Endothelial cell (in vitro differentiated cells): ENCODE results near the gene YKT6. TPM values are rescaled to one million over a fixed set of nuclear protein-coding genes. Genes with fewer than 3 reads are reported as not detected.

ENCODE experiments used
- DNase-seq: peaks from one replicate; pipeline ENCODE4 v3.0.0; 2021; ENCODE audit warnings: low spot score
- H3K27ac Mint-ChIP-seq: one replicate; pipeline ENCODE4 v1.8.0; 2021; ENCODE audit warnings: mixed read lengths, inconsistent platforms; ENCODE audit not compliant: unreplicated experiment
- H3K27me3 Mint-ChIP-seq: one replicate; pipeline ENCODE4 v1.8.0; 2021; ENCODE audit warnings: mild to moderate bottlenecking, moderate library complexity, mixed read lengths, inconsistent platforms; ENCODE audit not compliant: unreplicated experiment
- H3K36me3 Mint-ChIP-seq: one replicate; pipeline ENCODE4 v1.8.0; 2021; ENCODE audit warnings: mild to moderate bottlenecking, low read depth, mixed read lengths, inconsistent platforms; ENCODE audit not compliant: unreplicated experiment
- H3K4me1 Mint-ChIP-seq: one replicate; pipeline ENCODE4 v1.8.0; 2021; ENCODE audit warnings: mild to moderate bottlenecking, mixed read lengths, inconsistent platforms; ENCODE audit not compliant: unreplicated experiment
- H3K4me3 Mint-ChIP-seq: one replicate; pipeline ENCODE4 v1.8.0; 2021; ENCODE audit warnings: mild to moderate bottlenecking, mixed read lengths, inconsistent platforms; ENCODE audit not compliant: unreplicated experiment
- H3K9me3 Mint-ChIP-seq: one replicate; pipeline ENCODE4 v1.8.0; 2021; ENCODE audit warnings: mixed read lengths, inconsistent platforms; ENCODE audit not compliant: unreplicated experiment
- CTCF ChIP-seq: fragments of 200-600 bp; sonication (generic); IDR thresholded peaks from one replicate; pipeline ENCODE4 v1.5.0; 2021; ENCODE audit warnings: antibody characterized with exemption; ENCODE audit not compliant: unreplicated experiment
- total RNA-seq: library from RNA; stranded (reverse); fragmentation: NEBNext Ultra II Directional; extraction: Animal tissue kit (Norgen Biotek cat#: 25700); gene quantifications from one replicate; pipeline ENCODE4 v1.2.1, GENCODE V29; 2021; ENCODE audit not compliant: unreplicated experiment

Gene YKT6
- total RNA-seq, 1 donor from 2014 or later: 98.4 TPM

- TF ChIP-seq CTCF: no peak
- Mint-ChIP-seq H3K27me3 (peaks cover 3% of the 10 kb centered on the region), H3K36me3 (no peaks in the 10 kb centered on the region), H3K9me3 (no peaks in the 10 kb centered on the region), H3K4me3 (no peak overlapping the region), H3K4me1 (no peaks in the 10 kb centered on the region), H3K27ac (no peak overlapping the region)
- DNase-seq: no peak
Observed at GRCh38 chr7:44231088-44231487, 30.3 kb downstream of the YKT6 start.

GRCh38 chr7:44232396-44232795 lies 31.6 kb downstream of the YKT6 start:
- Mint-ChIP-seq H3K4me3 (no peak overlapping the region), H3K36me3 (no peaks in the 10 kb centered on the region), H3K9me3 (no peaks in the 10 kb centered on the region), H3K27ac (no peak overlapping the region), H3K4me1 (no peaks in the 10 kb centered on the region), H3K27me3 (peaks cover 2% of the 10 kb centered on the region)
- no peak for TF ChIP-seq CTCF
- DNase-seq: no peak

GRCh38 chr7:44232901-44233715 lies 32.3 kb downstream of the YKT6 start:
- no peak for DNase-seq
- TF ChIP-seq CTCF: no peak
- no peaks in the 10 kb centered on the region for H3K36me3 Mint-ChIP-seq
- no peaks in the 10 kb centered on the region for H3K4me1 Mint-ChIP-seq
- no peak overlapping the region for H3K27ac Mint-ChIP-seq
- peaks cover 2% of the 10 kb centered on the region for H3K27me3 Mint-ChIP-seq
- no peaks in the 10 kb centered on the region for H3K9me3 Mint-ChIP-seq
- H3K4me3 Mint-ChIP-seq: no peak overlapping the region

- peaks cover 4% of the 10 kb centered on the region for H3K27me3 Mint-ChIP-seq
- DNase-seq: no peak
- H3K4me1 Mint-ChIP-seq: no peaks in the 10 kb centered on the region
- H3K9me3 Mint-ChIP-seq: no peaks in the 10 kb centered on the region
- TF ChIP-seq CTCF: no peak
- H3K4me3 Mint-ChIP-seq: no peak overlapping the region
- no peak overlapping the region for H3K27ac Mint-ChIP-seq
- H3K36me3 Mint-ChIP-seq: no peaks in the 10 kb centered on the region
Observed at GRCh38 chr7:44235066-44235465, 34.3 kb downstream of the YKT6 start.

GRCh38 chr7:44235582-44236332 lies 35.0 kb downstream of the YKT6 start:
- Mint-ChIP-seq H3K36me3 (no peaks in the 10 kb centered on the region), H3K4me1 (no peaks in the 10 kb centered on the region), H3K27ac (no peak overlapping the region), H3K9me3 (no peaks in the 10 kb centered on the region), H3K4me3 (no peak overlapping the region), H3K27me3 (peaks cover 4% of the 10 kb centered on the region)
- TF ChIP-seq CTCF: no peak
- DNase-seq: no peak
